Measurements from ENCODE around the gene PTRHD1.

DNA sequence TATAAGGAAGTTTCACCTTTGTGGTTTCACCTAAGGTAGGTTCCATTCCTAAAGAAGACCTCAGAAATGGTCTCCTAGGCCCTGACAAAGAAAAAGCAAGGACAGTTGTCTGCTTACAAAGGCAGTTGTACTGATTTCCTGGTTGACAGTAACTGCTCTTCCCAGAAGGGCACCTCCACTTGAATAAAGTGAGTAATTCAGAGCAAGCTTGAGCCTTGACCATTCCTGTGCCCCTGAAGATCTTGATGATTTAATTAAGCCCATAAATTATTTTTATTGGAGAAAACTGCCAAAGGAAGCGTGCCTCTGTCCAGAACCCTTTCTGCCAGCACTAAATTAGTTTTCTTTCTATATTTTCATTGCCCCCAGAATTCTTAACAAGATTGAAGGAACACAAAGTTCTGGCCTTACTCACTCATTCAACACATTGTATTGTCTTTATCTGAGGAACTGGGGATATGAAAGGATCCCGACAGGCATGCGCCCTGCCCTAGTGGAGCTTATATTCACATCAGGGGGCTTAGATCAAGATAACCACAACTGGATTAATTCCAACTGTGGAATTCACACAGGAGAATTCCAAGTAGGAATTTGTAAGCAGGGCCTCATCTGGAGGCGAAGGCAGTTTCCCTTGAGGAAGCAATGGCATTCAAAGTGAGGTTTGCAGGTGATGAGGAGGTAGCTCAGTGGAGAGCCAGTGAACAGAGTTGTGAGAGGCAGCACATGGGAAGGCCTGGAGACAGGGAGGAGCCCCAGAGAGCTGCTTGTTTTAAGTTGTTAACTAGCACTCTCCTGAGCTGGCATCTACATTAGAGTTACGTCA is 21.2 kb downstream of the PTRHD1 start:
- no peak for TF ChIP-seq CTCF (IDR thresholded peaks at IDR 0.05)
- no peak for TF ChIP-seq POLR2AphosphoS5 (IDR thresholded peaks at IDR 0.05)
- no peak for TF ChIP-seq POLR2A (IDR thresholded peaks at IDR 0.05)

Data from stomach (tissue), 4 donors.